H54 (cell line): ENCODE measurements around the gene CLIP2.
"Not testable (repeated sequence)": the region's sequence is repeated elsewhere in the genome, so short reads cannot be mapped to it uniquely, and the experiment has no call there.

Experiments used
- DNase-seq: peaks from one replicate; pipeline ENCODE4 v3.0.0; 2011; ENCODE audit warnings: low spot score, mixed read lengths; ENCODE audit not compliant: insufficient read length
- FAIRE-seq: peaks from 3 replicates; lab custom pipeline; 2011; peaks lifted over from hg19 to GRCh38; lab: Jason Lieb, UNC
- POLR2A ChIP-seq: IDR thresholded peaks from 2 replicates; pipeline ENCODE4 v1.6.1; 2011; ENCODE audit warnings: low read depth, mild to moderate bottlenecking, low read length

The CLIP2 gene

GRCh38 chr7:74371381-74372341 is 82.5 kb downstream of the CLIP2 start:
- DNase-seq: no peak
- TF ChIP-seq POLR2A: no peak
- no peak for FAIRE-seq

DNA sequence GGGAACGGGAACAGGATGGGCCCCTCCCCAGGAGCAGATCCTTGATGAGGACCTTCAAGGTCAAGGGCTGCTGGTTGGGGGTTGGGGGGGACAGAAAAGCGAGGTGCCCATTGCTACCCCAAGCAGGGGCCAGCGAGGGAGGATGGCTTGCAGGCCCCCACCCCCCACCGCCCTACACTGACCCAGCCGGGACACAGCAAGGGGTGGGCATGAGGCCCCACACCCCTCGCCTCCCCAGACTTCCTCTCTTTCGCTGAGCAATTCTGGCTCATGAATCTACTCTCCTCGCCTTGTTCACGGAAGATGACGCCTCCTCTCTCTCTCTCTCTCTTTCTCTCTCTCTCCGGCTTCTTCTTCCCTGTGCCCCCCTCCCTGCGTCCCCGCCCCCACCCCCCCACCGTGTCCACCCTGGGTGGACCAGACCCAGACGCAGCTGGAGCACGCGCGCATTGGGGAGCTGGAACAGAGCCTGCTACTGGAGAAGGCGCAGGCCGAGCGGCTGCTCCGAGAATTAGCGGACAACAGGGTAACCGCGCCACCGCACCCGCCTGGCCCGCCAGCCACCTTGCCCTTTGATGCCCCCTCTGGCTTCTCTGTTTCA is 83.4 kb downstream of the CLIP2 start:
- FAIRE-seq: no peak
- no peak for DNase-seq
- TF ChIP-seq POLR2A: no peak

DNA sequence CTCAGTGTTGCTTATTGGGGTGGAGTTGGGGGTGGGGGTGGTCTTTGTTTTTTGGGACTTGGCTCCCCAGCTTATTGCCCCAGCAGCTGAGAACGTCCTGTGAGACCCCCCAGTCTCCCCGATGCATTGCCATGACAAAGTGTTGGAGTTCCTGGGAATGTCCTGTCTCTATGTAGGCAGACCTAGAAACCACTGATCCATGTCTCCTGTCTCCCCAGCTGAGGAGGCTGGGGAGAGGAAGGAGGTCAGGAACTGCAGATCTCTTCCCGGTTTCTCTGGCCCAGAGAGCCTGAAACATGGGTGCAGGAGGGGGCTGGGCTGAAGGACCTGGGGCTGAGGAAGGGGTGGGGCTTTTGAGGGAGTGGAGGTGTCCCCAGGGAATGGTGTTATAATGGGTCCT is 84.3 kb downstream of the CLIP2 start:
- FAIRE-seq: no peak

DNA sequence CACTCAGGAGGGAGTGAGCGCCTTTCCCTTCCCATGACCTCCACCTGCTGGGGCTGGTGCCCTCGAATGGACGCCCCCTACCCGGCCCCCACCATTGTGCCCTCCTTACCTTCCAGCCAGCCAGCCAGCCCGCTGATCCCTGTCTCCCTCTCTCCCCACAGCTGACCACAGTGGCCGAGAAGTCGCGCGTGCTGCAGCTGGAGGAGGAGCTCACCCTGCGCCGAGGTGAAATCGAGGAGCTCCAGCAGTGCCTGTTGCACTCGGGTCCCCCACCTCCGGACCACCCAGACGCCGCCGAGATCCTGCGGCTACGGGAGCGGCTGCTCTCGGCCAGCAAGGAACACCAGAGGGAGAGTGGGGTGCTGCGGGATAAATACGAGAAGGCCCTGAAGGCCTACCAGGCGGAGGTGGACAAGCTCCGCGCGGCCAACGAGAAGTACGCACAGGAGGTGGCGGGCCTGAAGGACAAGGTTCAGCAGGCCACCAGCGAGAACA is 86.6 kb downstream of the CLIP2 start:
- FAIRE-seq: no peak
- no peak for DNase-seq
- 0 out of 2 replicates have a peak, but pooled peaks have one; percentile 4 for TF ChIP-seq POLR2A

More for the DNA sequence above, 84.3 kb downstream of the CLIP2 start:
- no peak for TF ChIP-seq POLR2A
- DNase-seq: no peak

- no peak for FAIRE-seq
- no peak for DNase-seq
- no peak for TF ChIP-seq POLR2A
These were observed 87.2 kb downstream of the CLIP2 start for GRCh38 chr7:74376256-74377036.

DNA sequence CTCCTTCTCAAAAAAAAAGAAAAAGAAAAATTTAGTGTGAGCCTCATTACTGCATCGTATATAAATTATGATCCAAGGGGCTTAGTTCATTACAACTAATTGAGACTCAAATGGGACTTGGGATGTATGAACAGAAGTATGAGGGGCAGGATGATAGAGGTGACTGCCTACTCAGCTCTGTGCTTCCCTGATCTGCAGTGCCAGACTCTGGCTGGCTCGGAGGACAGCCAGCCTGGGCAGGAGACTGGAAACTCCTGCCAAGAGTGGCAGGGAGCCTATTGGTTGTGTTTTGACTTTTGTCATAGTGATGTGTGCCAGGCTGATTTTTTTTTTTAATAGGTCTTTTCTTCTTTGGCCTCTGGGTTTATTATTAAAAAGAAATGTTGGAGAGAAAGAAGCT is 90.7 kb downstream of the CLIP2 start:
- FAIRE-seq (no peak), DNase-seq (no peak)
- no peak for TF ChIP-seq POLR2A

DNA sequence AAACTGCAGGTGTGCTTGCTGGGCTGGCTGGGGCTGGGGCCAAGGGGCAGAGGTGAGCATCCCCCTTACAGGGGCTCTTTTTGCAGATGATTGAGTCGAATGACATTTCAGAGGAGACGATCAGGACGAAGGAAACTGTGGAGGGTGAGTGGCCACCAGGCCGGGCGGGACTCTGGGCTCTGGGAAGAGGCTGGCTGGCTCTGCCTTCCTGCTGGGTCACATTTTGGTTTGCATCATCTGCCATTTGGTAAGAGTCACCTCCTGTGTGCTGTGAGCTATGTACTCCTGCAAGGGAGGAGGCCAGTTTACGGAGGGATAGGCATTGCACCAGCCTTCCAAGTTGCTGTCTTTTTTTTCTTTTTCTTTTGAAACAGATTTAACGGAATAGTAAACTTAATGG is 91.5 kb downstream of the CLIP2 start:
- DNase-seq (no peak), FAIRE-seq (no peak)
- TF ChIP-seq POLR2A: no peak

GRCh38 chr7:74384086-74384485 is 94.9 kb downstream of the CLIP2 start:
- not testable (repeated sequence) for DNase-seq, FAIRE-seq

- not testable (repeated sequence) for DNase-seq, FAIRE-seq
These were observed 95.6 kb downstream of the CLIP2 start for GRCh38 chr7:74384854-74385253.

GRCh38 chr7:74387606-74388005 is 98.4 kb downstream of the CLIP2 start:
- FAIRE-seq (no peak), DNase-seq (no peak)
- no peak for TF ChIP-seq POLR2A

GRCh38 chr7:74388880-74389415 is 99.7 kb downstream of the CLIP2 start:
- DNase-seq: no peak
- TF ChIP-seq POLR2A: no peak
- FAIRE-seq: no peak

DNA sequence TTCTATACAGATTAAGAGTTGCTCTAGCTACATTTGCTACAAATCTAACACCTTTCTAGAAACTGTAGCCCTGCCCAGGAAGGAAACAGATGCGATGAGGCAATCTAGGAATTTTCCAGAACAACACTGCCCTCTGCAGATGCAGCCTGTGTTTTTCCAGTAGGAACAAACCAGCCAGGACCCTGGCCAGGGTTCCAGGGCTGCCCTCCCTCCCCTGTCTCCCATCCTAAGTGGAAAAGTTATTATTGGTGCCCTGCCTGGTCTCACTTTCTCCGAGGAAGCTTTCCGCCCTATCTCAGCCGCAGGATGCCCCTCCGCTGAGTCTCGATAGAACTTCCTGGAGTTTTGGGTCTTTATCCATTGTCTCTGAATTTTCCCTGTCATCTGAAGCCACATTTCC is 104.5 kb downstream of the CLIP2 start:
- FAIRE-seq: peak; percentile 20
- not testable (repeated sequence) for DNase-seq

DNA sequence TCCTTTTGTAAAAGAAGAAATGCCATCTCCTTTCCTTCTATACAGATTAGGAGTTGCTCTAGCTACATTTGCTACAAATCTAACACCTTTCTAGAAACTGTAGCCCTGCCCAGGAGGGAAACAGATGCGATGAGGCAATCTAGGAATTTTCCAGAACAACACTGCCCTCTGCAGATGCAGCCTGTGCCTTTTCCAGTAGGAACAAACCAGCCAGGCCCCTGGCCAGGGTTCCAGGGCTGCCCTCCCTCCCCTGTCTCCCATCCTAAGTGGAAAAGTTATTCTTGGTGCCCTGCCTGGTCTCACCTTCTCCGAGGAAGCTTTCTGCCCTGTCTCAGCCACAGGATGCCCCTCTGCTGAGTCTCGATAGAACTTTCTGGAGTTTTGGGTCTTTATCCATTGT is 105.4 kb downstream of the CLIP2 start:
- DNase-seq, FAIRE-seq: not testable (repeated sequence)
